ENCODE measurements around the gene CRIP2.

CRIP2 gene

DNA sequence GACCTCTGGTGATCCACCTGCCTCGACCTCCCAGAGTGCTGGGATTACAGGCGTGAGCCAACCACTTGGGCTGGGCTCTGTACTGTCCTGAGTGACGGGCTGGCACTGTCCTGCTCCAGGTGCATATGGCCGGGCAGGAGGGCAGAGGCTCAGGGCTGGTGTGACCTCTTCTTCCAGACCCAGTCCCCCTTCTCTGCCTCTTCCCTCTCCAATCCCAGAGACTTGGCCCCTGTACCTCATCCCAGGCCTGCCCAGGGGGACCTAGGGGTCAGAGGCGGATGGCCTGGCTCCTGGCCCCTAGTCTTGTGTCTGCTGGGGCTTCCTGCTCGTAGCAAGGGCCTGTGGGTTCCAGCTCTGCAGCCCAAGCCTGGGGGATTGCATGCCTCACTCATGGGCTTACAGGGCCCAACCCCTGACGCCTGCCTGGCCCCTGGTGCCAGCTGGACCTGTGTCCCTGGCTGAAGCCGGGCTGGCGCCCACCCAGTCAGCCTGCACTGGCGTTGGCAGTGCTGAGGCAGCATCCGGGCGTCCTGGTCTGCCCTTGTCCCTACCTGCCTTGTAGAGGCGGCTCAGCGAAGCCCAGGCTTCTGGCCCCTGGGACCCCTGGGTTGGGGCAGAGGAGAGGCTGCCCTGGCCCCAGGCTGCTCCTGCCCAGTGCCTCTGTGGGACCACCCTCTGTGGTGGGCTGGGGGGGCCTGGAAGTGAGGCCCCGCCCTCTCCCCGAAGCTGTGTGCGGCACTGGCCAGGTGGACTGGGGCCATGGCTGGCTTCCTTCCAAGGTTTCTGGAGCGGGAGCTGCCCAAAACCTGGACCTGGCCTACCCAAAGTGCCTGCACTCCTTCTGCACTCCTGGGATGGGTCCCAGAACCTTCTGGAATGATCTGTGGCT, 20.7 kb downstream of the CRIP2 start:
- H3K4me2 ChIP-seq (ENCODE audit: low read length), result no peak overlapping the region
- no peak overlapping the region for H2AFZ ChIP-seq
- H3K4me1 ChIP-seq, result no peaks in the 10 kb centered on the region
- H3K27me3 ChIP-seq (ENCODE audit: control insufficient read depth, insufficient read depth, low read length), result no peaks in the 10 kb centered on the region
- no peak overlapping the region for H3K9ac ChIP-seq
- no peak overlapping the region for H3K4me3 ChIP-seq (ENCODE audit: low read depth, low read length)
- H3K27ac ChIP-seq, result no peak overlapping the region
- TF ChIP-seq, protein P1, sequence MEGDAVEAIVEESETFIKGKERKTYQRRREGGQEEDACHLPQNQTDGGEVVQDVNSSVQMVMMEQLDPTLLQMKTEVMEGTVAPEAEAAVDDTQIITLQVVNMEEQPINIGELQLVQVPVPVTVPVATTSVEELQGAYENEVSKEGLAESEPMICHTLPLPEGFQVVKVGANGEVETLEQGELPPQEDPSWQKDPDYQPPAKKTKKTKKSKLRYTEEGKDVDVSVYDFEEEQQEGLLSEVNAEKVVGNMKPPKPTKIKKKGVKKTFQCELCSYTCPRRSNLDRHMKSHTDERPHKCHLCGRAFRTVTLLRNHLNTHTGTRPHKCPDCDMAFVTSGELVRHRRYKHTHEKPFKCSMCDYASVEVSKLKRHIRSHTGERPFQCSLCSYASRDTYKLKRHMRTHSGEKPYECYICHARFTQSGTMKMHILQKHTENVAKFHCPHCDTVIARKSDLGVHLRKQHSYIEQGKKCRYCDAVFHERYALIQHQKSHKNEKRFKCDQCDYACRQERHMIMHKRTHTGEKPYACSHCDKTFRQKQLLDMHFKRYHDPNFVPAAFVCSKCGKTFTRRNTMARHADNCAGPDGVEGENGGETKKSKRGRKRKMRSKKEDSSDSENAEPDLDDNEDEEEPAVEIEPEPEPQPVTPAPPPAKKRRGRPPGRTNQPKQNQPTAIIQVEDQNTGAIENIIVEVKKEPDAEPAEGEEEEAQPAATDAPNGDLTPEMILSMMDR (IDR thresholded peaks at IDR 0.05), result no peak
- H3K36me3 ChIP-seq (ENCODE audit: control insufficient read depth, insufficient read depth, low read length), result no peaks in the 10 kb centered on the region
- no peaks in the 10 kb centered on the region for H3K79me2 ChIP-seq
- no peaks in the 10 kb centered on the region for H3K9me3 ChIP-seq (ENCODE audit: control insufficient read depth, low read length)

- Histone ChIP-seq H3K79me2 (no peaks in the 10 kb centered on the region), H3K27ac (no peak overlapping the region), H3K9me3 (ENCODE audit: control insufficient read depth, low read length) (no peaks in the 10 kb centered on the region)
Measured at GRCh38 chr14:105495990-105496830, 21.6 kb downstream of the CRIP2 start.

GRCh38 chr14:105496831-105497591, 22.4 kb downstream of the CRIP2 start:
- Histone ChIP-seq H3K27me3 (ENCODE audit: control insufficient read depth, insufficient read depth, low read length) (no peaks in the 10 kb centered on the region), H3K79me2 (no peaks in the 10 kb centered on the region), H2AFZ (no peak overlapping the region), H3K9me3 (ENCODE audit: control insufficient read depth, low read length) (no peaks in the 10 kb centered on the region), H3K9ac (no peak overlapping the region), H3K27ac (no peak overlapping the region), H3K36me3 (ENCODE audit: control insufficient read depth, insufficient read depth, low read length) (no peaks in the 10 kb centered on the region), H3K4me3 (ENCODE audit: low read depth, low read length) (no peak overlapping the region), H3K4me1 (no peaks in the 10 kb centered on the region), H3K4me2 (ENCODE audit: low read length) (no peak overlapping the region)
- TF ChIP-seq, protein P1 (IDR thresholded peaks at IDR 0.05), result no peak

More at GRCh38 chr14:105495990-105496830, 21.6 kb downstream of the CRIP2 start:
- Histone ChIP-seq H3K4me1 (no peaks in the 10 kb centered on the region), H3K27me3 (ENCODE audit: control insufficient read depth, insufficient read depth, low read length) (no peaks in the 10 kb centered on the region), H3K4me3 (ENCODE audit: low read depth, low read length) (no peak overlapping the region), H2AFZ (no peak overlapping the region), H3K36me3 (ENCODE audit: control insufficient read depth, insufficient read depth, low read length) (no peaks in the 10 kb centered on the region), H3K9ac (no peak overlapping the region), H3K4me2 (ENCODE audit: low read length) (no peak overlapping the region)
- TF ChIP-seq, protein P1 (IDR thresholded peaks at IDR 0.05), result no peak

DNA sequence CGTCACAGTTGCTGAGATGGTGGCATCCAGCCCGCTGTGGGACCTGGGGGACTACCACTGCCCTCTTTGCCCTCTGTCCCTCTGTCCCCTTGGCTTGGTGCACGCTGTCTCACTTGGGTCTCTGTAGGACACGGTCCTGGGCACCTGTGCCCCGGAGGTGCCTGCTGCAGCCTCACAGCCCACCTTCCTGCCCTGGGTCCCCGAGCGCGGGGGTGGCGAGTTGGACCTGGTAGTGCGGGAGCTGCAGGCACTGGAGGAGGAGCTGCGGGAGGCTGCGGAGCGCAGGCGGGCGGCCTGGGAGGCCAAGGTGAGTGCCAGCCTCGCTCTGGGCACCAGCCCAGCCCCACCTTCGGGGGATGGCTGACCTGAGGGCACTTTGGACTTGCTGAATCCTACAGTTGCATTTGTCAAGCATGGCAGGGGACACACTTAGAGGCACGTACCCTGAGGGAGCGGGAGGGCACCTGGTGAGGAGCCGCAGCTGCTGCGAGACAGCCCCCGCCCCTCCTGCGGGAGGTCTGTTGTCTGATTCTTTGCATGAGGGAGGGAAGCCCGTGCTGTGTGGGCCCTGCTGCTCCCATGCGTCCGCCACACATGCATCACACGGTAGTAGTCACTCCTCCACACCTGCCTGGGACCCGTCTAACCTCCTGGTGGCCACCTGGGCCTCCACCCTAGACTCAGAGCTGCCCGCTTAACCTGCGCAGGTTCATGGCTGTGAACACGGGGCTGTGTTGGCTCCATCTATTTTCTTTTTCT, 23.2 kb downstream of the CRIP2 start:
- H3K9ac ChIP-seq, result no peak overlapping the region
- H3K79me2 ChIP-seq, result no peaks in the 10 kb centered on the region
- no peaks in the 10 kb centered on the region for H3K4me1 ChIP-seq
- no peak overlapping the region for H3K4me3 ChIP-seq (ENCODE audit: low read depth, low read length)
- H3K27me3 ChIP-seq (ENCODE audit: control insufficient read depth, insufficient read depth, low read length), result no peaks in the 10 kb centered on the region
- TF ChIP-seq, protein P1 (IDR thresholded peaks at IDR 0.05), result no peak
- H3K4me2 ChIP-seq (ENCODE audit: low read length), result no peak overlapping the region
- H3K27ac ChIP-seq, result no peak overlapping the region
- H3K36me3 ChIP-seq (ENCODE audit: control insufficient read depth, insufficient read depth, low read length), result no peaks in the 10 kb centered on the region
- no peak overlapping the region for H2AFZ ChIP-seq
- no peaks in the 10 kb centered on the region for H3K9me3 ChIP-seq (ENCODE audit: control insufficient read depth, low read length)

Data from parathyroid adenoma (tissue), 2 donors.